GM12878 (cell line): ENCODE data around the gene MPP7. TPM values are rescaled to one million over a fixed set of nuclear protein-coding genes. Genes with fewer than 3 reads are reported as not detected.
"Not testable (repeated sequence)": the region's sequence is repeated elsewhere in the genome, so short reads cannot be mapped to it uniquely, and the experiment has no call there.

Experiments
- ATAC-seq: fragments of 200-7000 bp; cut with Tn5 transposase; 3 replicates; pipeline ENCODE4 v1.9.1; 2020; ENCODE audit warnings: mild to moderate bottlenecking, moderate library complexity
- BruUV-seq: library from RNA; stranded (reverse); fragments of 400-500 nt; replicated peaks from 2 replicates; lab custom pipeline; 2021; lab: Mats Ljungman, UMichigan
- CTCF ChIA-PET: fragments of 300-600 bp; sonication (Branson Sonifier 250); formaldehyde crosslinking; extraction: SDS; loops from one replicate; lab custom pipeline; 2021; ENCODE audit warnings: inconsistent platforms; lab: Yijun Ruan, JAX
- POLR2A ChIA-PET: fragments of 350-600 bp; formaldehyde crosslinking; extraction: SDS; loops from one replicate; lab custom pipeline; 2021; ENCODE audit warnings: inconsistent platforms; lab: Charles Lee
- RAD21 ChIA-PET: fragments of 300-600 bp; sonication (Branson Sonifier 250); formaldehyde crosslinking; loops from one replicate; lab custom pipeline; 2023; ENCODE audit warnings: antibody characterized with exemption; ENCODE audit not compliant: unreplicated experiment; lab: Charles Lee
- SMC1A ChIA-PET: fragments of 300-600 bp; sonication (Branson Sonifier 250); formaldehyde crosslinking; loops from one replicate; lab custom pipeline; 2023; ENCODE audit not compliant: unreplicated experiment, uncharacterized antibody; lab: Charles Lee
- DNase-seq: peaks from one replicate; pipeline ENCODE4 v3.0.0-alpha.2; 2011; ENCODE audit warnings: low read depth, low spot score
- FAIRE-seq: peaks from 3 replicates; lab custom pipeline; 2011; peaks lifted over from hg19 to GRCh38; lab: Jason Lieb, UNC
- H2AFZ ChIP-seq: 2 replicates; pipeline ENCODE4 v1.6.0; 2011; ENCODE audit warnings: low read depth, low read length, control low read depth; ENCODE audit not compliant: control insufficient read depth
- H3K27ac ChIP-seq: 2 replicates; pipeline ENCODE4 v1.5.1; 2011; ENCODE audit warnings: control low read depth; ENCODE audit not compliant: control insufficient read depth, insufficient read depth
- H3K27me3 ChIP-seq, 2 experiments: replicated peaks in 1 of 2; 2 replicates each; pipeline versions ENCODE4 v1.6.0 to v1.6.1; 2011; ENCODE audit warnings: low read length in 1 of 2; ENCODE audit not compliant: control insufficient read depth in 2 of 2, insufficient read depth in 2 of 2
- H3K36me3 ChIP-seq, 2 experiments: 2 replicates each; pipeline ENCODE4 v1.5.1; 2011; ENCODE audit warnings: low read length in 1 of 2; ENCODE audit not compliant: control insufficient read depth in 2 of 2, insufficient read depth in 2 of 2
- H3K4me1 ChIP-seq: 2 replicates; pipeline ENCODE4 v1.6.1; 2011; ENCODE audit warnings: mild to moderate bottlenecking, low read length, moderate library complexity, mixed read lengths; ENCODE audit not compliant: control insufficient read depth, insufficient read depth
- H3K4me2 ChIP-seq: 2 replicates; pipeline ENCODE4 v1.6.0; 2011; ENCODE audit warnings: control low read depth; ENCODE audit not compliant: control insufficient read depth, insufficient read depth
- H3K4me3 ChIP-seq: fragments of 200-600 bp; sonication (generic); 2 replicates; pipeline ENCODE4 v1.5.1; 2016
- H3K79me2 ChIP-seq: 2 replicates; pipeline ENCODE4 v1.6.0; 2011; ENCODE audit warnings: low read length; ENCODE audit not compliant: control insufficient read depth, insufficient read depth
- H3K9ac ChIP-seq: 2 replicates; pipeline ENCODE4 v1.8.0; 2011; ENCODE audit warnings: low read length, control low read depth, mixed read lengths; ENCODE audit not compliant: control insufficient read depth, insufficient read depth
- H3K9me3 ChIP-seq: replicated peaks from 3 replicates; pipeline ENCODE4 v1.5.1; 2011; ENCODE audit warnings: mild to moderate bottlenecking, low read length; ENCODE audit not compliant: control insufficient read depth, insufficient read depth
- H4K20me1 ChIP-seq: 2 replicates; pipeline ENCODE4 v1.6.0; 2011; ENCODE audit not compliant: control insufficient read depth, insufficient read depth
- JUND ChIP-seq: IDR thresholded peaks from 2 replicates; pipeline ENCODE4 v1.6.1; 2012; ENCODE audit warnings: low read depth, mild to moderate bottlenecking, low read length, improper control_type of control experiment, moderate library complexity
- NFYA ChIP-seq: IDR thresholded peaks from 2 replicates; pipeline ENCODE4 v1.6.1; 2011; ENCODE audit warnings: low read depth, mild to moderate bottlenecking, low read length, improper control_type of control experiment, borderline replicate concordance
- NKRF ChIP-seq: fragments of 450-650 bp; conservative IDR thresholded peaks from 2 replicates; pipeline ENCODE4 v1.6.1; 2017; ENCODE audit warnings: mild to moderate bottlenecking, moderate library complexity
- ZBTB33 ChIP-seq: fragments of 450-650 bp; IDR thresholded peaks from 2 replicates; pipeline ENCODE4 v1.6.1; 2017; ENCODE audit warnings: mild to moderate bottlenecking
- ZNF24 ChIP-seq: fragments of 450-650 bp; IDR thresholded peaks from 2 replicates; pipeline ENCODE4 v1.6.1; 2017; ENCODE audit warnings: antibody characterized with exemption, mild to moderate bottlenecking
- ZSCAN29 ChIP-seq: fragments of 450-650 bp; IDR thresholded peaks from 2 replicates; pipeline ENCODE4 v1.6.1; 2017; ENCODE audit warnings: mild to moderate bottlenecking, moderate library complexity
- WGBS: methylation state at CpG from one replicate; pipeline ENCODE4 v1.1.6; 2016; ENCODE audit warnings: low lambda C conversion rate; ENCODE audit not compliant: insufficient replicate concordance, insufficient coverage; ENCODE audit errors: missing lambda C conversion rate; 5-methylcytosine and 5-hydroxymethylcytosine counted together
- in situ Hi-C: fragments of 300-500 bp; cut with MboI; formaldehyde crosslinking; loops from 9 replicates; pipeline ENCODE4 v1.14.3; 2018; ENCODE audit warnings: mixed read lengths
- intact Hi-C: fragments of 100-400 bp; cut with micrococcal nuclease; formaldehyde crosslinking; loops from one replicate; pipeline ENCODE4 v1.14.2; 2022; ENCODE audit not compliant: unreplicated experiment
- polyA plus RNA-seq, 11 experiments: library from polyadenylated mRNA; depleted of rRNA in 4 of 11; unstranded in 6 of 11; stranded (reverse) in 5 of 11; fragments of >200 nt; fragmentation: Nextera tagmentation in 4 of 11; fragmentation: Illumina TruSeq in 1 of 11; extraction: Ambion mirVana in 4 of 11; extraction: Trizol in 1 of 11; gene quantifications; 1 replicate in 1 of 11; 2 replicates in 10 of 11; pipeline versions ENCODE4 v1.2.1 to v1.2.3, GENCODE V29; 2011 to 2016; ENCODE audit warnings: inconsistent platforms in 2 of 11, missing spikeins in 2 of 11, low read depth in 1 of 11
- total RNA-seq, 4 experiments: library from RNA; depleted of rRNA in 3 of 4; stranded (reverse); fragments of >200 nt in 3 of 4; fragmentation: Illumina TruSeq in 1 of 4; extraction: Trizol in 1 of 4; gene quantifications; 2 replicates each; pipeline versions ENCODE4 v1.2.1 to v1.2.3, GENCODE V29; 2013 to 2021

The MPP7 gene
- total and polyA plus RNA-seq, 10 of the 15 experiments (the other 5 are each of a cell fraction or from before 2014, with no cell fraction given) = 0.01 to 0.15 (median 0.05) TPM; not detected in 2

- Histone ChIP-seq H3K4me3 (no peak overlapping the region), H2AFZ (no peak overlapping the region), H3K27ac (no peak overlapping the region), H3K36me3 (no peaks in the 10 kb centered on the region), H3K9ac (no peak overlapping the region), H3K79me2 (no peaks in the 10 kb centered on the region), H4K20me1 (no peaks in the 10 kb centered on the region), H3K4me1 (no peaks in the 10 kb centered on the region), H3K4me2 (no peak overlapping the region), H3K9me3 (no peaks in the 10 kb centered on the region), H3K27me3 (no peaks in the 10 kb centered on the region; a peak in 1 of 4 replicates)
- TF ChIP-seq NFYA (no peak), ZNF24 (no peak), ZSCAN29 (no peak), ZBTB33 (no peak), NKRF (no peak), JUND (no peak)
- intact Hi-C loops = no loop called here
- BruUV-seq = no TSS peak
- 33% methylated on average over 3 of the region's 3 CpGs for WGBS
- ATAC-seq (no peak), DNase-seq (no peak), FAIRE-seq (no peak)
- POLR2A ChIA-PET = no interaction called here
- CTCF ChIA-PET = no interaction called here
- in situ Hi-C loops = no loop called here
- SMC1A ChIA-PET = interaction anchor here (0.7 kb wide), 1 partner anchor 10 kb away, joined by 3 read pairs; no protein-coding TSS in a partner anchor
- RAD21 ChIA-PET = no interaction called here
These were observed 17.2 kb upstream of the MPP7 start for GRCh38 chr10:28320090-28320489.

GRCh38 chr10:28319061-28319460, 16.2 kb upstream of the MPP7 start:
- H3K9me3 ChIP-seq, ATAC-seq, H3K4me2 ChIP-seq, H3K4me3 ChIP-seq, H3K36me3 ChIP-seq, H4K20me1 ChIP-seq, BruUV-seq, POLR2A ChIA-PET, H3K79me2 ChIP-seq, H2AFZ ChIP-seq, FAIRE-seq, in situ Hi-C loops, H3K9ac ChIP-seq, DNase-seq, H3K4me1 ChIP-seq, H3K27me3 ChIP-seq, RAD21 ChIA-PET, H3K27ac ChIP-seq: not testable (repeated sequence)
- intact Hi-C loops = loop anchor here (5.0 kb wide), 1 partner anchor 63 kb away; no protein-coding TSS in a partner anchor
- ChIA-PET CTCF (interaction anchor here (0.7 kb wide), 1 partner anchor 10 kb away, joined by 3 read pairs; no protein-coding TSS in a partner anchor), SMC1A (interaction anchor here (0.7 kb wide), 1 partner anchor 11 kb away, joined by 3 read pairs; no protein-coding TSS in a partner anchor)
